ENCODE data around the gene ZNF823.
A peak's percentile ranks its signal among the peaks of the same experiment; 100 is the strongest.

The ZNF823 gene

GRCh38 chr19:11737964-11738745 lies 591 bp downstream of the ZNF823 start:
- DNase-seq (ENCODE audit: low spot score) = no peak

GRCh38 chr19:11736696-11737095 lies 2.0 kb downstream of the ZNF823 start:
- DNase-seq (ENCODE audit: low spot score) = no peak

GRCh38 chr19:11735375-11735774 lies 3.4 kb downstream of the ZNF823 start:
- no peak for DNase-seq (ENCODE audit: low spot score)

GRCh38 chr19:11729586-11729985 lies 9.2 kb downstream of the ZNF823 start:
- no peak for DNase-seq (ENCODE audit: low spot score)

GRCh38 chr19:11722414-11722813 lies 16.3 kb downstream of the ZNF823 start:
- DNase-seq (ENCODE audit: low spot score) = no peak

GRCh38 chr19:11721681-11722080 lies 17.1 kb downstream of the ZNF823 start:
- DNase-seq (ENCODE audit: low spot score) = no peak

- no peak for DNase-seq (ENCODE audit: low spot score)
Measured at GRCh38 chr19:11710313-11710712, 28.4 kb downstream of the ZNF823 start.

- no peak for DNase-seq (ENCODE audit: low spot score)
Measured at GRCh38 chr19:11708457-11708856, 30.3 kb downstream of the ZNF823 start.

GRCh38 chr19:11705474-11705873 lies 33.3 kb downstream of the ZNF823 start:
- no peak for DNase-seq (ENCODE audit: low spot score)

GRCh38 chr19:11704626-11705025 lies 34.1 kb downstream of the ZNF823 start:
- no peak for DNase-seq (ENCODE audit: low spot score)

GRCh38 chr19:11699931-11700794 lies 38.6 kb downstream of the ZNF823 start:
- peak; percentile 15 for DNase-seq (ENCODE audit: low spot score)

GRCh38 chr19:11698231-11698630 lies 40.5 kb downstream of the ZNF823 start:
- no peak for DNase-seq (ENCODE audit: low spot score)

- DNase-seq (ENCODE audit: low spot score) = no peak
Measured at GRCh38 chr19:11697284-11697855, 41.4 kb downstream of the ZNF823 start.

- DNase-seq (ENCODE audit: low spot score) = peak; percentile 90
Measured at GRCh38 chr19:11694533-11695439, 44.0 kb downstream of the ZNF823 start.

- no peak for DNase-seq (ENCODE audit: low spot score)
Measured at GRCh38 chr19:11693505-11694499, 44.9 kb downstream of the ZNF823 start.

GRCh38 chr19:11692127-11692790 lies 46.5 kb downstream of the ZNF823 start:
- DNase-seq (ENCODE audit: low spot score) = no peak

GRCh38 chr19:11685676-11686650 lies 52.8 kb downstream of the ZNF823 start:
- DNase-seq (ENCODE audit: low spot score) = no peak

- DNase-seq (ENCODE audit: low spot score) = no peak
Measured at GRCh38 chr19:11684987-11685675, 53.6 kb downstream of the ZNF823 start.

Data from putamen (tissue), 1 donor.